ENCODE results near the gene ITPK1.

Gene ITPK1

DNA sequence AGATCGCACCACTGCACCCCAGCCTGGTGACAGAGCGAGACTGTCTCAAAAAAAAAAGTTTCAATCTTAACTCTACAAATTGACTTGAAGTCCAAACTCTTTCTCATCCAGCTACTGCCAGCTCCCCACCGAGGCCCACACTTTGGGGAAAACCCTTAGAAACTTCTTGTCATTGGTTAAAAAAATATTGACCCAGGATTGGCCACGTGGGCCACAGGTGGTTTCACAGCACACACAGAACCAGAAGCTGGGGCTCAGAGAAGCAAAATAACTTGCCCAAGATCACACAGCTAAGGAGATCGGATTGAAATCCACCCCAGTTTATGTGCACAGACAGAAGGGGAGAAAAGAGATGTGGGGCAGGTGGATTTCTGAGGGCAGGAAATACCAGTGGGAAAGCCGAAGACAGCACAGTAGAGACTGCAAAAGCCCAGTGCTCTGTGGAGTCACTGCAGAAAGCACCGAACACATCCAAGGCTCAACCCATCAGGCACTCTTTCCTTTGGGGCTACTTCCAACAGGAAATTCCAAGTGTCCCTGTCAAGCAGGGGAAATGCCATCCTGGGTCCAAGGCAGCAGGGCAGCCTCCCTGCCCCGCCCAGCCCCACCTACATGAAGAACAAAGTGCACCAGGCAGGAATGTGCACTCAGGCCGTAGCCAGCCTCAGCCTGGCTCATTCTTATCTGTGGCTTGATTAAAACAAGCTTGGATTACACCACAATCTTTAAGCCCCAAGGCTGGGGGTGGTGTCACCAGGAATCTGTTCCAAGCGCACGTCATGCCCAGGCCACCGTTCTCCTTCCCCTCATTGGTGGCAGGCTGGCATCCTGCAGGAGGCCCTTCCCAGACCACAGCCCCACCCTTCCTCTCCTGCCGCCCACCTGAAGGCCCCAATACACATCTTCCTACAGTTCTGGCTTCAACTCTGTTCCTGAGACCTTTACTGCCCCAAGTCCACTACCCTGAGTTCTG lies 72.5 kb downstream of the ITPK1 start:
- TF ChIP-seq, protein P1, sequence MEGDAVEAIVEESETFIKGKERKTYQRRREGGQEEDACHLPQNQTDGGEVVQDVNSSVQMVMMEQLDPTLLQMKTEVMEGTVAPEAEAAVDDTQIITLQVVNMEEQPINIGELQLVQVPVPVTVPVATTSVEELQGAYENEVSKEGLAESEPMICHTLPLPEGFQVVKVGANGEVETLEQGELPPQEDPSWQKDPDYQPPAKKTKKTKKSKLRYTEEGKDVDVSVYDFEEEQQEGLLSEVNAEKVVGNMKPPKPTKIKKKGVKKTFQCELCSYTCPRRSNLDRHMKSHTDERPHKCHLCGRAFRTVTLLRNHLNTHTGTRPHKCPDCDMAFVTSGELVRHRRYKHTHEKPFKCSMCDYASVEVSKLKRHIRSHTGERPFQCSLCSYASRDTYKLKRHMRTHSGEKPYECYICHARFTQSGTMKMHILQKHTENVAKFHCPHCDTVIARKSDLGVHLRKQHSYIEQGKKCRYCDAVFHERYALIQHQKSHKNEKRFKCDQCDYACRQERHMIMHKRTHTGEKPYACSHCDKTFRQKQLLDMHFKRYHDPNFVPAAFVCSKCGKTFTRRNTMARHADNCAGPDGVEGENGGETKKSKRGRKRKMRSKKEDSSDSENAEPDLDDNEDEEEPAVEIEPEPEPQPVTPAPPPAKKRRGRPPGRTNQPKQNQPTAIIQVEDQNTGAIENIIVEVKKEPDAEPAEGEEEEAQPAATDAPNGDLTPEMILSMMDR (IDR thresholded peaks at IDR 0.05; ENCODE audit: insufficient read depth, missing control alignments), result no peak
- no peak for FAIRE-seq
- DNase-seq (ENCODE audit: insufficient read length, low spot score), result peak; percentile 93

DNA sequence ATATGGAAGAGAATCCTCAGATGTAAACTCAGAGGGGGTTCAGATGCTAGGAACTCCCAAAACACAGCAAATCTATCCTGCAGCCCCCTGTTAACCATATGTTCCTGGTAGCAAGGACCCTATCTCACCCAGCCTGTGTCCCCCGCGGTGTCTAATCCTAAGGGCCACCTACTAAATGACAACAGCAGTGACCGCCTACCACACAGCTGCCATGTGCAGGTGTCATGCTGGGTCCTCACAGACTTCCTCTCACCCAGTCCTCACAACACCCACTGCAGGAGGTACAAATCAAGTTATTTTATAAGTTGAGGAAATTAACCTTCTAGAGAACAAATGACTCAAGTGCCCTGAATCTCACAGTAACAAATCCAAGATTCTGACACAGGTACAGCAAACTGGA lies 73.9 kb downstream of the ITPK1 start:
- FAIRE-seq, result no peak
- TF ChIP-seq, protein P1 (IDR thresholded peaks at IDR 0.05; ENCODE audit: insufficient read depth, missing control alignments), result no peak

DNA sequence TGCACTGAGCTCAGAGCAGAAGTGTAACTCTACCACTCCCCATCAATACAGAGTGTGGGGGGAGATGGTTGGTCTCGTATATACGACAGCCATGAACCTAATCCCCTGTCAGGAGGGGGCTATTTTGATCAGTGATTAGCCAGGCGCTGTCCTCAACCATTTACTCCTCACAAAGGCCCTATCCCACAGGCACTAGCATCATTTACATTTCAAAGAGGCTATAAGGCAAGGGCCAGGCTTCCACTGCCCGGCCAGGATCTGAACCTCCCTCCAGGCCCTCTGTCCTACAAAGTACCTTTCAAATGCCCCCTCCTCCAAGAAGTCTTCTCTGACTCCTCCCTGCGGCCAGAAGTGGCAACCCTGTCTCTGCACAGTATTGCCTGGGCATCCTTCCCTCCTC lies 74.7 kb downstream of the ITPK1 start:
- DNase-seq (ENCODE audit: insufficient read length, low spot score) (no peak), FAIRE-seq (no peak)
- TF ChIP-seq, protein P1 (IDR thresholded peaks at IDR 0.05; ENCODE audit: insufficient read depth, missing control alignments), result no peak

More for the DNA sequence above, 73.9 kb downstream of the ITPK1 start:
- DNase-seq (ENCODE audit: insufficient read length, low spot score), result no peak

DNA sequence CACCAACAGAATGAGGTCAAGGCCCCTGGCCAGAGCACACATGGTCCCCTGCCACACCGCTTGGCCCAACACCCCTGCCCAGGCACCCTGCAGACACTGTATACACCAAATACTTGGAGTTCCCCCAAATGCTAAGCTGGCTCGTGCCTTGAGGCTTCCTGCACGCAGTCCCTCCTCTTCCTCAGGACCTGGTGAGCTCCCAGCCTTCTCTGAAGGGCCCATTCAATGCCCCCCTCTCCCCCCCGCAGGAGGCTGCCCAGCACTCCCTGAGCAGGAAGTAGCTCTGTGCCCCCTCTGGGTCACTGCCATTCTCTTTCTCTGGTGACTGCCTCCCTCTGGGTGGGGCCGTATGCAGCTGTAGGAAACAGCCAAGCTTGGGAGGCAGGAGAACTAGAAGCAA lies 75.3 kb downstream of the ITPK1 start:
- TF ChIP-seq, protein P1 (IDR thresholded peaks at IDR 0.05; ENCODE audit: insufficient read depth, missing control alignments), result no peak
- no peak for FAIRE-seq
- DNase-seq (ENCODE audit: insufficient read length, low spot score), result no peak

DNA sequence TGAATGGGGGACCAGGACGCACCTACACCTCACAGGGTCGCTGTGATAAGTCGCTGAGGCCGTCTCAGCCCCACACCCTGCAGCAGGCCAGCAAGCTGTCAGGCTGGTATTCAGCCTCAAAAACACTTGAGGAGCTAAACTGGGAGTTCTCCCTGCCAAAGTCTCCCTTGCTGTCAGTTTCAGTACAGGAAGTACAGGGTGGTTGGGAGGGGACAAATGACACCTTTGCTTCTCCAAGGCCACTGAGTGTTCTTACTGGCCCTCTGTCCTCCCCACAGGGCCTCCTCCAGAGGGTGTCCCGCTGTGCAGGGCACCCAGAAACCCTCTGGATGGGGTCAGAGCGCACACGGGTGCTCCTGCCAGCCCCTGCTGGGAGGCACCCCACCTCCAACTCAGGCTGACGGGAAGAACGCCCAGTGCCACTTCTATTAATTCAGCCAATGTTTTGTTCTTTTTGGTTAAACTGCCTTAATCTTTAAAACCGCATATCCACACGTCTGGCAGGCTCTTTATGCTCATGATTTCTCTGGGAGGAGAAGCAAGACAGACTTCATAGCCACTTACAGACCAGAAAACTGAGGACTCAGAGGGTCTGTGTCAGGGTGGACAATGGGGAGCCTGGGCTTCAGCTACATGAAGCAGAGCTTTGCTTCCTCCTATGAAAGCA lies 75.9 kb downstream of the ITPK1 start:
- FAIRE-seq (no peak), DNase-seq (ENCODE audit: insufficient read length, low spot score) (no peak)
- TF ChIP-seq, protein P1 (IDR thresholded peaks at IDR 0.05; ENCODE audit: insufficient read depth, missing control alignments), result no peak

DNA sequence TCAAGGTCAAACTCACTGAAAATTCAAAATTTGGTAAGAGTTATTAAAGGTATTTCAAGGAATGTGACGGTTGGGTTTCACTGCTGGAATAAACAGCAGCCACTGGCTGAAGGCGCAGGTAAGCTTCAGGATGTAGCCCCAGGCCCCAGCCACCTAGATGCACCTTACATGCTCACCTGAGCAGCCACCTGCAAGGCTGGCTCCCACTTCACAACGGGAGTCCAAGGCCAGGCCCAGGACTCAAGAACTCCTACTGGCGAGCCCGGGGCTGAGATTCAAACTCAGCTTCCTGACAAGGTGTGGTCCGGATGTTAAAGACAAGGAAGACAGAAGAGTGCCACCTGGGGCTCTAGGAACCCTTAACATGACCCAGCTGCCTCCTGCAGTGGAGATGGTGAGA lies 78.4 kb downstream of the ITPK1 start:
- TF ChIP-seq, protein P1 (IDR thresholded peaks at IDR 0.05; ENCODE audit: insufficient read depth, missing control alignments), result no peak
- FAIRE-seq (no peak), DNase-seq (ENCODE audit: insufficient read length, low spot score) (no peak)

Measured in D721Med (cell line).